ENCODE measurements around the gene KCNE2.

- TF ChIP-seq CTCF (IDR thresholded peaks at IDR 0.05; ENCODE audit: borderline replicate concordance, extremely low read depth, low read length, poor library complexity, severe bottlenecking) (no peak), EZH2 (IDR thresholded peaks at IDR 0.05; ENCODE audit: borderline replicate concordance, low read depth, low read length, severe bottlenecking) (no peak)
These were observed 19.9 kb upstream of the KCNE2 start for GRCh38 chr21:34343838-34344381.
